Karpas-422 (cell line): ENCODE data around the gene RNF10. TPM values are rescaled to one million over a fixed set of nuclear protein-coding genes. Genes with fewer than 3 reads are reported as not detected.
"Not testable (repeated sequence)": the region's sequence is repeated elsewhere in the genome, so short reads cannot be mapped to it uniquely, and the experiment has no call there.

Experiments used
- DNase-seq: peaks from one replicate; pipeline ENCODE4 v3.0.0-alpha.2; 2015
- H2AFZ ChIP-seq: fragments of 200-600 bp; sonication (generic); 2 replicates; pipeline ENCODE4 v1.6.1; 2014; ENCODE audit warnings: antibody characterized with exemption, low read length, mixed read lengths
- H3K27ac ChIP-seq: fragments of 200-600 bp; sonication (generic); 2 replicates; pipeline ENCODE4 v1.5.1; 2014; ENCODE audit warnings: mild to moderate bottlenecking, low read length, moderate library complexity
- H3K27me3 ChIP-seq: fragments of 200-600 bp; sonication (generic); 2 replicates; pipeline ENCODE4 v1.6.1; 2014; ENCODE audit warnings: low read length, mixed read lengths
- H3K36me3 ChIP-seq: fragments of 200-600 bp; sonication (generic); 2 replicates; pipeline ENCODE4 v1.6.1; 2014; ENCODE audit warnings: low read length, mixed read lengths; ENCODE audit not compliant: insufficient read depth
- H3K4me1 ChIP-seq: fragments of 200-600 bp; sonication (generic); 2 replicates; pipeline ENCODE4 v1.6.1; 2014; ENCODE audit warnings: mild to moderate bottlenecking, low read length, mixed read lengths
- H3K4me2 ChIP-seq: fragments of 200-600 bp; sonication (generic); 2 replicates; pipeline ENCODE4 v1.6.1; 2014; ENCODE audit warnings: low read length, low read depth, mild to moderate bottlenecking; ENCODE audit not compliant: poor library complexity, severe bottlenecking
- H3K4me3 ChIP-seq: fragments of 200-600 bp; sonication (generic); 2 replicates; pipeline ENCODE4 v1.5.1; 2014; ENCODE audit warnings: mild to moderate bottlenecking, antibody characterized with exemption, low read length, mixed read lengths
- H3K79me2 ChIP-seq: fragments of 200-600 bp; sonication (generic); 2 replicates; pipeline ENCODE4 v1.6.1; 2014; ENCODE audit warnings: mild to moderate bottlenecking, low read length, mixed read lengths
- H3K9ac ChIP-seq: fragments of 200-600 bp; sonication (generic); 2 replicates; pipeline ENCODE4 v1.6.0; 2014; ENCODE audit warnings: low read length
- H3K9me2 ChIP-seq: fragments of 200-600 bp; sonication (generic), shearing (Covaris generic); replicated peaks from 2 replicates; pipeline ENCODE4 v1.6.0; 2014; ENCODE audit warnings: mild to moderate bottlenecking, low read length, moderate library complexity; ENCODE audit not compliant: insufficient read depth
- H3K9me3 ChIP-seq: fragments of 300-700, 200-600 bp; sonication (generic); 2 replicates; pipeline ENCODE4 v1.6.1; 2014; ENCODE audit warnings: low read length, mixed read lengths
- H4K20me1 ChIP-seq: fragments of 200-600 bp; sonication (generic); 2 replicates; pipeline ENCODE4 v1.6.1; 2014; ENCODE audit warnings: mild to moderate bottlenecking, antibody characterized with exemption, low read length, low read depth; ENCODE audit not compliant: insufficient read depth
- total RNA-seq: library from RNA; depleted of rRNA; stranded (reverse); fragments of >200 nt; shearing (Covaris generic); gene quantifications from 2 replicates; pipeline ENCODE4 v1.2.3, GENCODE V29; 2014; ENCODE audit warnings: low replicate concordance

Gene RNF10
- total RNA-seq, 1 experiment from 2014 or later, result 59.8 TPM

DNA sequence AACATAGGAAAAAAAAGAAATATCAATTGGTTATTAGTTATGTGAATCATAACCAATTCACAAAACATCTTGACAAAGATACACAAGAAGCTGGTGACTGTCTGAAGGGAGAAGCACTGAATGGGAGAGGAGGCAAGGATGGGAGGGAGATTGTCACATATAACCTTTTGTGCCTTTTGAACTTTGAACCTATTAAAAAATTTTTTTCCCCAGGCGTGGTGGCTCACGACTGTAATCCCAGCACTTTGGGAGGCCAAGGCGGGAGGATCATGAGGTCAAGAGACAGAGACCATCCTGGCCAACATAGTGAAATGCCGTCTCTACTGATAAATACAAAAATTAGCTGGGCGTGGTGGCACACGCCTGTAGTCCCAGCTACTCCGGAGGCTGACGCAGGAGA is 25.6 kb upstream of the RNF10 start:
- Histone ChIP-seq H3K27ac (no peak overlapping the region), H3K9ac (no peak overlapping the region), H3K4me2 (no peak overlapping the region), H3K79me2 (no peaks in the 10 kb centered on the region), H3K4me3 (no peak overlapping the region), H3K27me3 (no peaks in the 10 kb centered on the region), H3K4me1 (no peaks in the 10 kb centered on the region), H3K9me3 (no peaks in the 10 kb centered on the region), H2AFZ (no peak overlapping the region), H3K9me2 (no peaks in the 10 kb centered on the region), H4K20me1 (no peaks in the 10 kb centered on the region), H3K36me3 (no peaks in the 10 kb centered on the region)
- DNase-seq, result no peak

DNA sequence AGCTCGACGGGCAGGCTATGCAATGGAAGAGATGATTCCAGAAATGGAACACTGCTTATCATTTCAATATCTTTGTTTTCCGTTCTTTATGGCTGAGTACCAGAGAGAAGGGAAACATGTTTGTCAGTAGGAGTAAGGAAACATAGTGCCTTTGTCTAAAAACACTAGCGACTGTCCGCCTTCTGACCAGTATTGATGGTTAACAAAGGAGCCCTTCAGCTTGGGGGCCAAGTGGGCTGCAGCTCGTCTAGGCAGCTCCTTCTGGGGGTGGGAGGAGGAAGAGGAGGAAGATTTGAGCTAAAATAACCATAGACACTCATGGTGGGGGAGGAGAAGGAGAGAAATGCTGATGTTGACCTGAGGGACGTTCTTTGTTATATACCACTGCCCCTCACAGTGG is 20.2 kb upstream of the RNF10 start:
- Histone ChIP-seq H3K27ac (no peak overlapping the region), H3K4me1 (no peaks in the 10 kb centered on the region), H3K79me2 (no peaks in the 10 kb centered on the region), H2AFZ (no peak overlapping the region), H3K4me3 (no peak overlapping the region), H3K27me3 (no peaks in the 10 kb centered on the region), H3K9me3 (no peaks in the 10 kb centered on the region), H3K4me2 (no peak overlapping the region), H3K9me2 (no peaks in the 10 kb centered on the region), H3K9ac (no peak overlapping the region), H3K36me3 (peaks cover 5% of the 10 kb centered on the region; the same call in 1 of the 2 replicates), H4K20me1 (no peaks in the 10 kb centered on the region)
- DNase-seq, result no peak

DNA sequence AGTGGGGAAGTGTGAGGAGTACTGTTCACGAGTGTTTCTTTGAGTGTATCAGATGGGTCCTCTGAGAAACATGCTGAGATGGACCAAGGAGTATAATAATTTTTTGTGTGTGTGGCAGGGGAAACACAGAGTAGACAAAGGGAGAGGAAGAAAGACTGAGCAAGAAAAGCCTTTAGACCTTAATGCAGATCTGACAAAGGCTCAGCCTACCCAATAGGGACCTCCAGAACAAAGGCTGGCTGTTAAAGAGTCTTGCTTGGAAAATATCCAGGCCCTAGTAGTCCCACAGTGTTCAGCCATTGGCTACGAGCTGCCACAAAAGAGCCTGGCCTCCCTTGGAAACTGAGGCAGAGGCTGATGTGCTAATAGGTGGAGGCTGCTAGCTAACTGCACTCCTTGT is 18.7 kb upstream of the RNF10 start:
- H3K9me2 ChIP-seq, result no peaks in the 10 kb centered on the region
- H3K9me3 ChIP-seq, result no peaks in the 10 kb centered on the region
- H3K9ac ChIP-seq, result no peak overlapping the region
- H3K4me3 ChIP-seq, result no peak overlapping the region
- H3K4me2 ChIP-seq, result no peak overlapping the region
- H3K4me1 ChIP-seq, result no peaks in the 10 kb centered on the region
- no peaks in the 10 kb centered on the region for H3K27me3 ChIP-seq
- H3K79me2 ChIP-seq, result no peaks in the 10 kb centered on the region
- no peaks in the 10 kb centered on the region for H4K20me1 ChIP-seq
- H3K27ac ChIP-seq, result no peak overlapping the region
- H2AFZ ChIP-seq, result no peak overlapping the region
- peaks cover 5% of the 10 kb centered on the region; the same call in 1 of the 2 replicates for H3K36me3 ChIP-seq
- no peak for DNase-seq

DNA sequence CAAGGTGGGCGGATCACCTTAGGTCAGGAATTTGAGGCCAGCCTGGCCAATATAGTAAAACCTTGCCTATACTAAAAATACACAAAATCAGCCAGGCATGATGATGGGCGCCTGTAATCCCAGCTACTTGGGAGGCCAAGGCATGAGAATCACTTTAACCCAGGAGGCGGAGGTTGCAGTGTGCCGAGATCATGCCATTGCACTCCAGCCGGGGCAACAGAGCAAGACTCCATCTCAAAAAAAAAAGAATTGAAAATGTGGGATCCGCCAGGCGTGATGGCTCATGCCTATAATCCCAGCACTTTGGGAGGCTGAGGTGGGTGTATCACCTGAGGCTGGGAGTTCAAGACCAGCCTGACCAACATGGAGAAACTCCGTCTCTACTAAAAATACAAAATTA is 14.8 kb upstream of the RNF10 start:
- H3K4me2 ChIP-seq, H4K20me1 ChIP-seq, H3K79me2 ChIP-seq, H2AFZ ChIP-seq, H3K27me3 ChIP-seq, H3K9me3 ChIP-seq, H3K4me3 ChIP-seq, H3K4me1 ChIP-seq, H3K9ac ChIP-seq, H3K9me2 ChIP-seq, H3K36me3 ChIP-seq, DNase-seq, H3K27ac ChIP-seq: not testable (repeated sequence)

DNA sequence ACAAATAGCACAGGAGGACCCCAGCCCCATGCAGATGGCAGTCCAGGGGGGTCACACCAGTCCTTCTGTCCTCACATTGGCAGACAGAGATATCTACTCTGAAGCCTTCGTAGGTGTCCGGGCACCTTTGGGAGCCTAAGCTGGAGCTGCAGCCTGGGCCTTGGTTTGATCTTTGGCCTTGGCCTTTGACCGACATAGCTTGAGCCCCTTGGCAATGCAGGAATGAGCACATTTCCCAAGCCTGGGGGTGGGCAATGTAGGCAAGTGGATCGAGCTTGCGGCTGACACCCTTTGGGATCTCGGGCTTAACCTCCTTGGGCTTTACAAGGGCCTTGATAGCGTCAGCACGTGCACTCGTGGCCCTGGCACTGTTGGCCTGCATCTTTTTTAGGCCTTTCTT is 11.6 kb upstream of the RNF10 start:
- Histone ChIP-seq H3K4me1 (peaks cover 3% of the 10 kb centered on the region; the same call in 1 of the 2 replicates), H3K9ac (no peak overlapping the region), H3K27ac (no peak overlapping the region), H3K4me2 (no peak overlapping the region), H3K36me3 (peaks cover 4% of the 10 kb centered on the region; the same call in 1 of the 2 replicates), H3K9me2 (no peaks in the 10 kb centered on the region), H3K4me3 (no peak overlapping the region), H3K27me3 (no peaks in the 10 kb centered on the region), H3K79me2 (peaks cover 8% of the 10 kb centered on the region), H2AFZ (no peak overlapping the region), H3K9me3 (no peaks in the 10 kb centered on the region), H4K20me1 (no peaks in the 10 kb centered on the region)
- no peak for DNase-seq

DNA sequence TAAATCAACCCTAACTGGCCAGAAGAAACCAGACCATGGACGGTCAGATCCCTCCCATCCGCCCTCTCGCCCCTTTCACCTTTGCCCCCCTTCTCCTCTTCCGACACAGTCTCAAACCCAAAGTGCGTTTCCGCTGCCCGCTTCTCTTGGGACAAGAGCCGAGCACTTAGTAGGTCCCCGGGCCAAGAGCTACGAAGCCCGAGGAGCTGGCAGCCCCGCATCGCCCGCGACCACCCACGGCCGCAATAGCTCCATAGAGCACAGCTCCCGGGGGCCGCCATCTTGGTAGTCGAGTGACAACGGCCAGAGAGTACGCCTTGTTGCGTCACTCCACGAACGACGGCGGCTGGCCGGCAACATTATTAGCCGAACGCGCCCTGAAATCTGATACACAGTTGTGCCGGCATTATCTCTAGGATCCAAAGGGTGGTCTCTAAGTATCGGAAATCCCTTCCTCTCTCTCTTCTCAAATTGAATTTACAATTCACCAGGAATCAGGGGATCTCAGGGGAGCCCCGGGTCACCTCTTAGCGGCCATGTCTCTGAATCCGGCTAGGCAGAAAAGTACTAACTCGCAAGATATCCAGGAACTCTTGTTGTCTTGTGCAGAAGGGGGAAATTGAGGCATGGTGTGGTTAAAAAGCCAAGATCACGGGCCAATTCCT is 5.2 kb upstream of the RNF10 start, which contains the start of gene COQ5:
Gene COQ5 (minus strand): TSS at position 298 of the 665 bp plus-strand sequence. CDS start 17 bp downstream, at position 281.
- Histone ChIP-seq H3K27ac (peak within 1 kb of the TSS; percentile 31), H3K9ac (peak within 1 kb of the TSS; percentile 90), H3K79me2 (peaks cover 17% of the 10 kb centered on the region), H3K9me3 (no peaks in the 10 kb centered on the region), H3K27me3 (no peaks in the 10 kb centered on the region), H3K4me1 (peaks cover 20% of the 10 kb centered on the region), H3K4me2 (peak within 1 kb of the TSS; percentile 90), H4K20me1 (no peaks in the 10 kb centered on the region), H2AFZ (peak within 1 kb of the TSS; percentile 89), H3K4me3 (peak within 1 kb of the TSS; percentile 98), H3K9me2 (no peaks in the 10 kb centered on the region), H3K36me3 (peaks cover 4% of the 10 kb centered on the region; the same call in 1 of the 2 replicates)
- peak; percentile 95 for DNase-seq

DNA sequence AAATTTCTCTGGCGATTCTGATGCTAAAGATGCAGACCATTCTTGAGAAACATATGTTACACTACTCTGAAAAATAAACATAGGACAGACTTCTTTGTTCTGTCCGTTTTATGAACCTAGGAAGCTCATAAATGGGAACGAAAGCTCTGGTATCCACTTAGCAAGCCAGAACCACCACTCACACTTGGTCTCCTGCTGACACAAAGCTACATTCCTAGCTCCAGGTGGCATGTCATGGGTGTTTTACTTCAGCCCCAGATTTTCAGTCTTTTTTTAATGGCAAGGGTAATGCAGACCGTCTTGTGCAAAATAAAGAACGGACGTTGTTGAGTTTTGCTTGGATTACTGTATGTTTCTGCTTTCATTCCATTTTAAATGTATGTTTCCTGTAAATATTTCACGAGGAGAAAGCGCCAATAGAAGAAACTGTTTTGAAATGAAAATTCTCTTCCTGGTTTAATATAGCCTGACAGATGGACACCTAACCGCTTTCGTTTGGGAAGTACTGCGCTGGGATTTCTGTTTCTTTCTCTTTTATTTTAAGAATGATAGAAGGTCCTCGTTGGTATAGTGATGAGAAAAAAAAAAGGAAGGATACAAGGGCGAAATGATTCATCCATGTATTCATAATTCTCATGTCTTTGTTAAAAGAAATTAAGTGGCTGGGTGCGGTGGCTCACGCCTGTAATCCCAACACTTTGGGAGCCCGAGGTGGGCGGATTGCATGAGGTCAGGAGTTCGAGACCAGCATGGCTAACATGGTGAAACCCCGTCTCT is 4.3 kb upstream of the RNF10 start:
- no peaks in the 10 kb centered on the region for H4K20me1 ChIP-seq
- H3K27me3 ChIP-seq, result no peaks in the 10 kb centered on the region
- peak overlapping the region; percentile 90 for H3K9ac ChIP-seq
- peak overlapping the region; percentile 90 for H3K4me2 ChIP-seq
- H3K79me2 ChIP-seq, result peaks cover 22% of the 10 kb centered on the region
- H2AFZ ChIP-seq, result peak overlapping the region; percentile 89
- no peak for DNase-seq
- H3K9me2 ChIP-seq, result no peaks in the 10 kb centered on the region
- H3K4me1 ChIP-seq, result peaks cover 20% of the 10 kb centered on the region
- H3K9me3 ChIP-seq, result no peaks in the 10 kb centered on the region
- no peak overlapping the region for H3K27ac ChIP-seq
- H3K36me3 ChIP-seq, result peaks cover 4% of the 10 kb centered on the region; the same call in 1 of the 2 replicates
- H3K4me3 ChIP-seq, result peak overlapping the region; percentile 98

DNA sequence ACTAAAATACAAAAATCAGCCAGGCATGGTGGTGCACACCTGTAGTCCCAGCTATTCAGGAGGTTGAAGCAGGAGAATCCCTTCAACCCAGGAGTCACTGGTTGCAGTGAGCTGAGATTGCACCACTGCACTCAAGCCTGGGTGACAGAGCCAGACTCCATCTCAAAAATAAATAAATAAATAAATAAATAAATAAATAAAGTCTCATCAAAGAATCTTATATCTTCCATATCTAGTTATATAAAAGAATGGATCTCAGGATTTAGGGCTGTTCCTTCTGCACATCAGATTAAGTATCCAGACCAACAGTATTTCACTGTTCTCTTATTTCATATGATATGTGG is 3.8 kb upstream of the RNF10 start:
- H3K9me3 ChIP-seq, H3K27ac ChIP-seq, H2AFZ ChIP-seq, H3K9me2 ChIP-seq, H4K20me1 ChIP-seq, H3K4me2 ChIP-seq, H3K4me3 ChIP-seq, DNase-seq, H3K9ac ChIP-seq, H3K27me3 ChIP-seq, H3K36me3 ChIP-seq: not testable (repeated sequence)
- H3K4me1 ChIP-seq, result peaks cover 24% of the 10 kb centered on the region
- peaks cover 28% of the 10 kb centered on the region for H3K79me2 ChIP-seq
